ENCODE measurements around the gene BGN.

BGN gene

GRCh38 chrX:153477364-153477857, 17.4 kb upstream of the BGN start (continued):
- TF ChIP-seq ZBTB11 (tag by site-specific recombination; conservative IDR thresholded peaks at IDR 0.05; ENCODE audit: low read depth) (no peak), TRIM28 (IDR thresholded peaks at IDR 0.05; ENCODE audit: borderline replicate concordance, low read length) (no peak)

GRCh38 chrX:153477901-153478300, 16.9 kb upstream of the BGN start:
- Histone ChIP-seq H3K4me3 (ENCODE audit: low read depth, low read length) (no peak overlapping the region), H3K27ac (ENCODE audit: extremely low read depth, low read depth, low read length) (no peak overlapping the region), H3K36me3 (ENCODE audit: control insufficient read depth in 2 of 2, insufficient read depth in 1 of 2, low read length in 2 of 2) (no peaks in the 10 kb centered on the region), H3K9me3 (ENCODE audit: control insufficient read depth, insufficient read depth, low read depth, low read length) (no peaks in the 10 kb centered on the region), H3K4me1 (ENCODE audit: control insufficient read depth, insufficient read depth, low read length) (no peaks in the 10 kb centered on the region)
- POLR2A ChIA-PET: no interaction called here
- TF ChIP-seq ZNF223 (tag by site-specific recombination; IDR thresholded peaks at IDR 0.05) (no peak), ZNF350 (tag by site-specific recombination; IDR thresholded peaks at IDR 0.05) (no peak), ZNF114 (tag by site-specific recombination; IDR thresholded peaks at IDR 0.05) (no peak), ZFP3 (tag by site-specific recombination; IDR thresholded peaks at IDR 0.05; ENCODE audit: low read depth) (no peak), ZNF426 (tag by site-specific recombination; IDR thresholded peaks at IDR 0.05) (no peak), EGR2 (tag by site-specific recombination; IDR thresholded peaks at IDR 0.05; ENCODE audit: low read depth) (no peak)
- CTCF ChIA-PET: interaction anchor here (0.8 to 2.4 kb wide), 3 partner anchors 25 to 537 kb away, joined by 3 to 14 read pairs (median 3); no protein-coding TSS in a partner anchor

GRCh38 chrX:153478746-153479145, 16.0 kb upstream of the BGN start:
- Histone ChIP-seq H3K4me3 (ENCODE audit: low read depth, low read length) (no peak overlapping the region), H3K4me1 (ENCODE audit: control insufficient read depth, insufficient read depth, low read length) (no peaks in the 10 kb centered on the region), H3K27ac (ENCODE audit: extremely low read depth, low read depth, low read length) (no peak overlapping the region), H3K36me3 (ENCODE audit: control insufficient read depth in 2 of 2, insufficient read depth in 1 of 2, low read length in 2 of 2) (no peaks in the 10 kb centered on the region), H3K9me3 (ENCODE audit: control insufficient read depth, insufficient read depth, low read depth, low read length) (no peaks in the 10 kb centered on the region)
- ChIA-PET POLR2A (no interaction called here), CTCF (no interaction called here)
- no peak for TF ChIP-seq OVOL3 (tag by site-specific recombination; IDR thresholded peaks at IDR 0.05)
- no peak for TF ChIP-seq ZIC2 (tag by site-specific recombination; IDR thresholded peaks at IDR 0.05)
- no peak for TF ChIP-seq ZBTB7A (tag by site-specific recombination; IDR thresholded peaks at IDR 0.05; ENCODE audit: low read depth)
- no peak for TF ChIP-seq ZNF175 (tag by site-specific recombination; IDR thresholded peaks at IDR 0.05)
- TF ChIP-seq GLI2 (tag by site-specific recombination; IDR thresholded peaks at IDR 0.05; ENCODE audit: borderline replicate concordance, low read depth): no peak
- TF ChIP-seq EGR2 (tag by site-specific recombination; IDR thresholded peaks at IDR 0.05; ENCODE audit: low read depth): 0 out of 2 replicates have a peak, but pooled peaks have one; percentile 29
- no peak for TF ChIP-seq ZNF404 (tag by site-specific recombination; IDR thresholded peaks at IDR 0.05)
- no peak for TF ChIP-seq ZNF548 (tag by site-specific recombination; IDR thresholded peaks at IDR 0.05)
- no peak for TF ChIP-seq SETDB1 (IDR thresholded peaks at IDR 0.05; ENCODE audit: insufficient read length, low read length)
- no peak for TF ChIP-seq PATZ1 (tag by site-specific recombination; IDR thresholded peaks at IDR 0.05)
- TF ChIP-seq ZNF24 (tag by site-specific recombination; IDR thresholded peaks at IDR 0.05): no peak
- no peak for TF ChIP-seq ZNF302 (tag by site-specific recombination; IDR thresholded peaks at IDR 0.05; ENCODE audit: low read depth)
- TF ChIP-seq ZSCAN30 (tag by site-specific recombination; IDR thresholded peaks at IDR 0.05): no peak
- no peak for TF ChIP-seq ZNF600 (tag by site-specific recombination; IDR thresholded peaks at IDR 0.05)
- peak; percentile 51; the same call in 1 of the 2 replicates for TF ChIP-seq ZFHX2 (tag by site-specific recombination; conservative IDR thresholded peaks at IDR 0.05)
